Natural killer cell (primary cell): Measurements from ENCODE around the gene PKD1. TPM values are rescaled to one million over a fixed set of nuclear protein-coding genes. Genes with fewer than 3 reads are reported as not detected.

Experiments
- ATAC-seq, 3 donors: fragments of 150-1000 bp in 2 of 3; fragments of 200-7000 bp in 1 of 3; cut with Tn5 transposase; 1 replicate in 1 of 3; 2 replicates in 2 of 3; pipeline ENCODE4 v1.10.0; 2021; ENCODE audit warnings: mild to moderate bottlenecking in 2 of 3, moderate library complexity in 2 of 3
- DNase-seq, 2 donors: peaks; one replicate each; pipeline versions ENCODE4 v3.0.0 to v3.0.0-alpha.2; 2013 to 2021; ENCODE audit warnings: mixed read lengths in 1 of 2
- H3K27ac ChIP-seq: one replicate; pipeline ENCODE4 v1.5.1; 2013; ENCODE audit warnings: mild to moderate bottlenecking, low read length
- H3K27me3 ChIP-seq: one replicate; pipeline ENCODE4 v1.6.1; 2013; ENCODE audit warnings: low read length; ENCODE audit not compliant: control insufficient read depth, insufficient read depth
- H3K36me3 ChIP-seq: one replicate; pipeline ENCODE4 v1.6.1; 2013; ENCODE audit warnings: low read length; ENCODE audit not compliant: control insufficient read depth, insufficient read depth
- H3K4me1 ChIP-seq: one replicate; pipeline ENCODE4 v1.6.1; 2013; ENCODE audit warnings: low read length; ENCODE audit not compliant: control insufficient read depth, insufficient read depth
- H3K4me3 ChIP-seq: one replicate; pipeline ENCODE4 v1.5.1; 2013; ENCODE audit warnings: low read length
- H3K9me3 ChIP-seq: one replicate; pipeline ENCODE4 v1.6.1; 2013; ENCODE audit warnings: low read length; ENCODE audit not compliant: control insufficient read depth, insufficient read depth
- H3K27ac Mint-ChIP-seq, 2 donors: one replicate each; pipeline ENCODE4 v1.8.0; 2022; ENCODE audit warnings: mild to moderate bottlenecking in 2 of 2, mixed read lengths in 2 of 2, moderate library complexity in 1 of 2
- H3K27me3 Mint-ChIP-seq, 2 donors: one replicate each; pipeline ENCODE4 v1.8.0; 2022; ENCODE audit warnings: low read depth in 2 of 2, mixed read lengths in 2 of 2
- H3K36me3 Mint-ChIP-seq: one replicate; pipeline ENCODE4 v1.8.0; 2022; ENCODE audit warnings: mixed read lengths
- H3K4me1 Mint-ChIP-seq, 2 donors: one replicate each; pipeline ENCODE4 v1.8.0; 2022; ENCODE audit warnings: mixed read lengths in 2 of 2
- H3K4me3 Mint-ChIP-seq: one replicate; pipeline ENCODE4 v1.8.0; 2022; ENCODE audit warnings: mild to moderate bottlenecking, moderate library complexity, mixed read lengths
- H3K9me3 Mint-ChIP-seq, 2 donors: one replicate each; pipeline ENCODE4 v1.8.0; 2022; ENCODE audit warnings: mixed read lengths in 2 of 2
- CTCF ChIP-seq: fragments of 200-600 bp; IDR thresholded peaks from one replicate; pipeline ENCODE4 v1.8.0; 2022; ENCODE audit warnings: antibody characterized with exemption
- WGBS: methylation state at CpG from one replicate; pipeline ENCODE4 v1.1.7; 2013; ENCODE audit warnings: missing lambda C conversion rate; ENCODE audit not compliant: insufficient coverage; 5-methylcytosine and 5-hydroxymethylcytosine counted together
- intact Hi-C: fragments of 100-400 bp; cut with micrococcal nuclease; formaldehyde crosslinking; loops from one replicate; pipeline ENCODE4 v1.14.2; 2022
- total RNA-seq, 4 donors: library from RNA; stranded (reverse); fragments of 120-200 nt in 1 of 4; gene quantifications; one replicate each; pipeline versions ENCODE4 v1.2.3 to v1.2.4, GENCODE V29; 2013 to 2022

Gene PKD1
- total RNA-seq, 3 donors from 2014 or later (not counting 1 experiment from before 2014, with no cell fraction given): 87.0 to 105 (median 99.1) TPM

- Histone ChIP-seq H3K4me3 (no peak overlapping the region), H3K36me3 (peaks cover 73% of the 10 kb centered on the region), H3K4me1 (no peaks in the 10 kb centered on the region), H3K9me3 (no peaks in the 10 kb centered on the region), H3K27ac (no peak overlapping the region), H3K27me3 (no peaks in the 10 kb centered on the region)
- WGBS: 97% methylated on average over 27 of the region's 27 CpGs
- Mint-ChIP-seq H3K9me3 (no peaks in the 10 kb centered on the region), H3K4me1 (peaks cover 0 to 4% of the 10 kb centered on the region in 2 donors), H3K36me3 (no peaks in the 10 kb centered on the region), H3K4me3 (no peak overlapping the region), H3K27ac (no peak overlapping the region), H3K27me3 (no peaks in the 10 kb centered on the region)
- ATAC-seq (no peak), DNase-seq (no peak)
- no peak for TF ChIP-seq CTCF
- intact Hi-C loops: no loop called here
These were observed 49.5 kb downstream of the PKD1 start for GRCh38 chr16:2086106-2086742.

- Mint-ChIP-seq H3K27me3 (no peaks in the 10 kb centered on the region), H3K9me3 (no peaks in the 10 kb centered on the region), H3K27ac (no peak overlapping the region), H3K36me3 (no peaks in the 10 kb centered on the region), H3K4me1 (peaks cover 0 to 4% of the 10 kb centered on the region in 2 donors), H3K4me3 (no peak overlapping the region)
- Histone ChIP-seq H3K36me3 (peaks cover 77% of the 10 kb centered on the region), H3K4me3 (no peak overlapping the region), H3K9me3 (no peaks in the 10 kb centered on the region), H3K27ac (no peak overlapping the region), H3K4me1 (no peaks in the 10 kb centered on the region), H3K27me3 (no peaks in the 10 kb centered on the region)
- TF ChIP-seq CTCF: no peak
- 89% methylated on average over 14 of the region's 14 CpGs for WGBS
- ATAC-seq (no peak), DNase-seq (no peak)
- intact Hi-C loops: no loop called here
These were observed 50.0 kb downstream of the PKD1 start for GRCh38 chr16:2085669-2086068.

GRCh38 chr16:2084895-2085625, 50.6 kb downstream of the PKD1 start:
- Histone ChIP-seq H3K27ac (no peak overlapping the region), H3K27me3 (no peaks in the 10 kb centered on the region), H3K9me3 (no peaks in the 10 kb centered on the region), H3K4me3 (no peak overlapping the region), H3K36me3 (peaks cover 75% of the 10 kb centered on the region), H3K4me1 (no peaks in the 10 kb centered on the region)
- no peaks in the 10 kb centered on the region for H3K27me3 Mint-ChIP-seq
- WGBS: 96% methylated on average over 29 of the region's 29 CpGs
- no peak overlapping the region for H3K27ac Mint-ChIP-seq
- no peak overlapping the region for H3K4me3 Mint-ChIP-seq
- DNase-seq: no peak
- intact Hi-C loops: no loop called here
- H3K36me3 Mint-ChIP-seq: no peaks in the 10 kb centered on the region
- H3K9me3 Mint-ChIP-seq: no peaks in the 10 kb centered on the region
- no peak for ATAC-seq
- no peak for TF ChIP-seq CTCF
- peaks cover 0 to 4% of the 10 kb centered on the region in 2 donors for H3K4me1 Mint-ChIP-seq
